HG03108 (cell line): Measurements from ENCODE around the gene FCGR2B.
"Not testable (repeated sequence)": the region's sequence is repeated elsewhere in the genome, so short reads cannot be mapped to it uniquely, and the experiment has no call there.

Experiments
- ATAC-seq: cut with Tn5 transposase; IDR thresholded peaks from one replicate; pipeline ENCODE4 v1.9.1; 2021; ENCODE audit warnings: moderate library complexity; ENCODE audit not compliant: unreplicated experiment

Gene FCGR2B

DNA sequence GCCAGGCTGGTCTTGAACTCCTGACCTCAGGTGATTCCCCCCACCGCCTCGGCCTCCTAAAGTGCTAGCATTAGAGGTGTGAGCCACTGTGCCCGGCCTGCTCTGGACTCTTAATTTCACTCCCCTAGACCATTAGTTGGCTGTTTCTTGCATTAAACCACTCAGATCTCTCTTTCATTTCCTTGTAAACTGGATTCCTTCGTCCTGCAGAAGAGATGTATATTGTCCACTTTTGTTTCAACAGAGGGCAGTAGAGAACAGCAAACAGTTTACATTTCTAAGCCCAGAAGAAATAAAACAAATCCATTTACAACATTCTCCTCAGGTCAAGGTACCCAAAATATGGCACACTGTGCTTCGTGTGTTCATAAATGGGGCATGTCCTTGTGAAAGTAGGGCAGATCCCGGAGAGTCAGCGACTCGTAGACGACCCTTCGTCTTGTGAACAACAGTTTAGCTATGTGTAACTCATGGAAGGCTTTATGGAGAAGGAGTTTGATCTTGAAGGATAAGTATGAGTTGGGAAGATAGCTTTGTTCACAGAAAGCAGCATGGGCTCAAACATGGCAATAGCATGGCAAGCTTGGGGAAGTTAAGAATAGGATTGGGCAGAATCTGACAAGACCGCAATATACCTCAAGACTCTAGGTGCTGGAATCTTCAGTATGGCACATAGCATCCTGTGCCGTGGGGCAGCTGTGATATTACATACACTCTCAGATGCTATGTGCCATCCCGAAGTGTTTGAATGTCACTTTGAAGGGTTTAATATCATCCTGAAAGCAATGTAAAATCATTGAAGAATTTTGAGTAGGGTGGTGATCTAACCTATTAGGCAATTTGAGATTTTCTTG lies 15.2 kb upstream of the FCGR2B start:
- not testable (repeated sequence) for ATAC-seq

DNA sequence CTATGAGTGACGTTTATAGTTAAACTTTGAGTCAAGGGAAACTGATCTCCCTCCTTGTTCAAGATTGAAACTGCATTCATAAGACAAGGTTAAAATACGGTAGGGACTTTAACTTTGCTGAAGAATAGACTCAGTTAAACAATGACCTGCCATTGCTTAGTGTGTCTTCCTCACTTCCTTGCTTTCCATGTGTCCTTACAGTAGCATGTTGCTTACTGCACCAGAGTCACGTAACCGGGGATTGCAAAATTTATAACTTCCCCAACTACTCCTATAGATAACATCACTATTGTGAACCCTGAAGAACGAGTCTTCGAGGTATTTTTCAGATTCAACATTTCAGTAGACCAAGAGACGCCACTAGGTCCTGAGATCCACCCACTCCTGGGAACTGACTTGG lies 9.4 kb upstream of the FCGR2B start:
- not testable (repeated sequence) for ATAC-seq

DNA sequence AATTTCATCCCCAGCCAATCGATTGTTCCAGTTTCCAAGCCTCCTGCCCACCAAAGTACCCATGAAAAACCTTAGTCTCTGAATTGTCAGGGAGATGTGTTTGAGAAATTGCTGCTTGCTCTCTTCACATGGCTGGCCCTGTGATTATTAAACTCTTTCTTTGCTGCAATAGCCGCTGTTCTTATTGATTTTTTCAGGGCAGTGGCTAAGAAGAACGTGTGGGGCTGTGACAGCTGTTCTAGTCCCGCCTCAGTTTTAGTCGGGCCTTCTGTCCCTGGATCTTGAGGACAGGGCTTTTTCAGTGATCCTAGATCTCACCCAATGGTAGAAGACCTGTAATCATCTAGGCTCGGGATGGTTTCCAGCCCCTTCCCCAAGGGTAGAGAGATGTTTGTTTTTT lies 9.0 kb upstream of the FCGR2B start:
- not testable (repeated sequence) for ATAC-seq

DNA sequence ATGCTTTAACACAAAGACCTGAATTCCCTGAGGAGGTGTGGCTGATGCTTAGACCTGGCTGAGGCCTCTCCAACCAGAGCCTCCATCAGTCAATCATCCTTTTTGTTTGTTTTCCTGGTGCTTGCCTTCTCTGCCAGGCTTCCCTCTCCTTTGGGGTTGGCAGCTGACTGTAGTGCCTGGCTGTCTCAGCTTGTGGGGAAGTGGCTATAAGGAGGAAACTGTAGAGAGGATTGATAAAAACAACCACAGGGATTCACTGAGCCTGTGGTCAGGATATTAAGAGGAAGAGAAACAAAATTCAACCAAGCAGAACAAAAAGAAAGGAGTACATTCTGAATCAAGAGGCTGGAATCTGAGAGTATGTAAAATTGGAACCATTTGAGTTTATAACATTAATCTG lies 4.4 kb upstream of the FCGR2B start:
- ATAC-seq = not testable (repeated sequence)

DNA sequence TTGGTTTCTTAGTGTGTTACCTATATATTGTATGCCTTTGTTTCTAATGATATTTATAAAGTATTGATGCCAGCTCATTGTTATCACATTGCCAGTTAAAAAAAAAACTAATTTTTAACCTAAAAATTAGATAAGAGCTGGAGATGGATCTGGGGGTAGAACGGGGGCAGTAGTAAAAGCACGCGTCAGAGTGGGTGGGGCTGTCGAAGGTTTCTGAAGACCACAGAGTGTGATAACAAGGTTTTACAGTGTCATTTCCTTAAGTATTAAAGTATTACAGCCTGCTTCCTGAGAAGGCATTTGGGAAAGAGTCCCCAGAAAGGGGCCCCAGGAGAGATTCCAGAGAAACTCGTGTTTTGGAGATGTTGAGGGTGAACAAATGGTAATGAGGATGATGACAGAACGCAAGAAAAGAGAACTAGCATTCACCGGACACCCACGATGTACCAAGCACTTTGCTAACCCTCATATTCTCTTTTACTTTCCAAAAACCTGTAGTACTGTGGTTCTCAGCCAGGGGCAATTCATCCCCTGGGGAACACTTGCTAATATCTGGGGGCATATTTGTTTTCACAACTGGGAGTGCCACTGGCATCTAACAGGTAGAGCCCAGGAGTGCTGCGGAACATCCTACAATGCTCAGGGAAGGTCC lies 1.2 kb upstream of the FCGR2B start:
- not testable (repeated sequence) for ATAC-seq

DNA sequence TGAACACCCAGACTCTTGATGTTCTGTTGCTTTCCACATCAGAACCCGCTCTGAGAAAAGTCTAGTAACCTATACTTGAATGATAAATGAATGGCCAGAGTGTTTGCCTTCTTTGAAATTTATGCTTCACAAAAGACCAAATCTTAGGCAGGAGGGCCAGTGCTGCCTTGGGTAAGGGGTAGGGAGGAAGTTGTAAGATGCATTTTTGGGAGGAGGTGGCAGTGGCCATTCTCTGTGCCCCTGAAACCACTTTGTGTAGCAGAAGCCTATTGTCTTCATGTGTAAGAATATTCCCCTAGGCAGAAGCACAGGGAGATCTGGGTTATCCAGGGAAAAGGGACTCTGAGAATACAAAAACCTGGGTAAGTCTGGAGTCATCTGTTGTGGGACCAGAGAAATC lies 626 bp downstream of the FCGR2B start:
- ATAC-seq = not testable (repeated sequence)

GRCh38 chr1:161664689-161665088 lies 1.7 kb downstream of the FCGR2B start:
- ATAC-seq = not testable (repeated sequence)

GRCh38 chr1:161671045-161672020 lies 8.4 kb downstream of the FCGR2B start:
- not testable (repeated sequence) for ATAC-seq

GRCh38 chr1:161673437-161673836 lies 10.5 kb downstream of the FCGR2B start:
- not testable (repeated sequence) for ATAC-seq

DNA sequence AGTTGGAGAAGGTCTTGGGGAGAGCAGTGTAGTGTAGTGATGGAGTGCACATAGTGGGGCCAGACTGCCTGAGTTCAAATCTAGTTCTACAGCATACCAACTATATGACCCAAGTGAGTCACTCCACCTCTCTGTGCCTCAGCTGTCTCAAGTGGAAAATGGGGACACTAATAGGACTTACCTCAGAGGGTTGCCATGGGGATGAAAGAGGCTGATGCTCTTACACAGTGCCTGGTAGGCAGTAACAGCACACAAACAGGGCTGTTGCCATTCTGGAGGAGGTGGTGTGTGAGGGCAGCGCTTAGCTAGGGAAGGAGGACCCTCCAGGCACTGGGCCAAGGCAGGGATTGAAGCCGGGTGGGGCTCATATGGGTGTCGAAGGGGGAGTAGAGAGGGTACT lies 11.5 kb downstream of the FCGR2B start:
- ATAC-seq = not testable (repeated sequence)

DNA sequence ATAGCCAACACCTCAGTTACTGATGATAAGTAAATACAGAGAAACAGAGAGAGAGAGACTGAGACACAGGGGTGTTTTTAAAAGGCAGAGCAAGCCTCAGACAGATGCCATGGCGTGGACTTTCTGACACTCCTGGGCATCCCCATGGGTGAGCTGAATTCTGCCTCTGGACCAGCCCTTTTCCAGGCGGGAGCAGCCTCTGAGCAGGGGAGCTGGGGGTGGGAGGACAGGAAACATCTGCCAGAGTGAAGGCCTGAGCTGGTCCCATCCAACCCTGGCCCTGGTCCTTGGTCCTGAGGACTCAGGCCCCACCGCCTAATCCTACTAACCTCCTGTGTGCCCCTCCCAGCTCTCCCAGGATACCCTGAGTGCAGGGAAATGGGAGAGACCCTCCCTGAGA lies 12.0 kb downstream of the FCGR2B start:
- not testable (repeated sequence) for ATAC-seq

- ATAC-seq = no peak
Measured at GRCh38 chr1:161676441-161676840, 13.5 kb downstream of the FCGR2B start.

DNA sequence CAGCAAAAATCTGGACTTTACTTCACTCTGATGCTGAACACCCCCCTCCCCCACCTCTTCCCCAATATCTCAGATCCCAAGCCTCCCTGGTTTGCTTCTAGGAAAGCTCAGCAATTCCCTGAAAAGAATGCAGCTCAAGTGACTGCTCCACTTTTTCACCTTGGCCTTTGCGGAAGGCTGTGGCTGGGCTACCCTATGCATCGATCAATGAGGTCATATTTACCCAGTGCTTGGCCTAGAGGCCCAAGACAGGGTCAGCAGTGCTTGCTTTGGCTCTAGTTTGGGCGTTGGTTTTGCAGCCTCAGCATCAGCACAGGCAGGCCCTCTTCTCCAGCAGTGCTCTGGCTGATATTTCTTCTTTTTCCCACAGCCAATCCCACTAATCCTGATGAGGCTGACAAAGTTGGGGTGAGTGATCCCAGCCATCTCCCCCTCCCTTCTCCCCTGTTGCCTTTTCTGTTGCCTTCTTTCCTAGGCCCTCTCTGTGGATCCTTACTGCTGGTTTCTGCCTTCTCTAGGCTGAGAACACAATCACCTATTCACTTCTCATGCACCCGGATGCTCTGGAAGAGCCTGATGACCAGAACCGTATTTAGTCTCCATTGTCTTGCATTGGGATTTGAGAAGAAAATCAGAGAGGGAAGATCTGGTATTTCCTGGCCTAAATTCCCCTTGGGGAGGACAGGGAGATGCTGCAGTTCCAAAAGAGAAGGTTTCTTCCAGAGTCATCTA lies 14.2 kb downstream of the FCGR2B start:
- no peak for ATAC-seq

GRCh38 chr1:161678500-161678899 lies 15.6 kb downstream of the FCGR2B start:
- no peak for ATAC-seq

GRCh38 chr1:161681879-161682278 lies 18.9 kb downstream of the FCGR2B start:
- no peak for ATAC-seq

GRCh38 chr1:161688946-161689345 lies 26.0 kb downstream of the FCGR2B start:
- no peak for ATAC-seq

- no peak for ATAC-seq
Measured at GRCh38 chr1:161691846-161692245, 28.9 kb downstream of the FCGR2B start.

- not testable (repeated sequence) for ATAC-seq
Measured at GRCh38 chr1:161693020-161693712, 30.2 kb downstream of the FCGR2B start.

GRCh38 chr1:161698302-161698701 lies 35.4 kb downstream of the FCGR2B start:
- ATAC-seq = not testable (repeated sequence)

- ATAC-seq = no peak
Measured at GRCh38 chr1:161702250-161702649, 39.3 kb downstream of the FCGR2B start.
